Adrenal gland (tissue), 5 donors: ENCODE measurements around the gene SEPTIN3.

Experiments used
- POLR2A ChIP-seq, 2 donors: fragments of 450-650 bp; IDR thresholded peaks; one replicate each; pipeline ENCODE4 v1.6.1; 2017; ENCODE audit warnings: antibody characterized with exemption in 2 of 2, mild to moderate bottlenecking in 2 of 2, moderate library complexity in 1 of 2
- TF ChIP-seq, protein P1 (sequence below), 6 experiments: fragments of 450-650 bp in 4 of 6; fragments of 200-600 bp in 2 of 6; sonication (generic) in 1 of 6; IDR thresholded peaks; 1 replicate in 5 of 6; 2 replicates in 1 of 6; pipeline versions ENCODE4 v1.5.1 to v1.8.0; 2016 to 2021; ENCODE audit warnings: antibody characterized with exemption in 6 of 6, mild to moderate bottlenecking in 2 of 6, moderate library complexity in 1 of 6
- donor health status: DM: no; HTN: no; CAD: no.

DNA sequence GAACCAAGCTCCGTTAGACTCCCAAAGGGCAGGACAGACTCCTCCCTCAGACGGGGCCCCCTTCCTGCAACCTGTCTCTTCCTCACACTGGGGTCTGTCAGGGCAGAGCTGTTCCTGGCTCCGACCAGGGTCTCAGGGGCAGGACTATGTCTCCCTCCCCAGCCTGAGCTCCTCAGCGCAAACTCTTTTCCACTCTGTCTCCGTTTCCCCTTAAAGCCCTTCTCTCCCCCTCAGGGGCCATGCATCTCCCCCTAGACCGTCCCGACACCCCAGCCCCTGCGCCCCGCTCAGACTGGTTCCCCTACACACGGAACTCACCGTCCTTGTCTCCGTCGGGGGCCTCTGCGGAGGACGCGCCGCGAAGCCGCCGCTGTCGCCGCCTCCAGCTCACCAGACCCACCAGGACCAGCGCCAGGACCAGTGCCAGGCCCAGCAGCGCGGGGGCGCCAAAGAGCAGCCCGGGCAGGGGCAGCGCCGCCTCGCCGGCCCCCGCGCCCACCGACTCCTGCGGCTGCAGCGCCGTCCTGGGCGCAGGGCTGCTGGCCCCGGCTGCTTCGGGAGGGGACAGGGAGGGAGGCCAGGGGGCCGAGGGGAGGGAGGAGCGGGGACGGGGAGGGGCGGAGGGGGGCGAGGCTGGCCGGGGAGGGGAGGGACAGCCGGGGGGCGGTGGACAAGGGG lies 43.3 kb upstream of the SEPTIN3 start:
- TF ChIP-seq, protein P1, sequence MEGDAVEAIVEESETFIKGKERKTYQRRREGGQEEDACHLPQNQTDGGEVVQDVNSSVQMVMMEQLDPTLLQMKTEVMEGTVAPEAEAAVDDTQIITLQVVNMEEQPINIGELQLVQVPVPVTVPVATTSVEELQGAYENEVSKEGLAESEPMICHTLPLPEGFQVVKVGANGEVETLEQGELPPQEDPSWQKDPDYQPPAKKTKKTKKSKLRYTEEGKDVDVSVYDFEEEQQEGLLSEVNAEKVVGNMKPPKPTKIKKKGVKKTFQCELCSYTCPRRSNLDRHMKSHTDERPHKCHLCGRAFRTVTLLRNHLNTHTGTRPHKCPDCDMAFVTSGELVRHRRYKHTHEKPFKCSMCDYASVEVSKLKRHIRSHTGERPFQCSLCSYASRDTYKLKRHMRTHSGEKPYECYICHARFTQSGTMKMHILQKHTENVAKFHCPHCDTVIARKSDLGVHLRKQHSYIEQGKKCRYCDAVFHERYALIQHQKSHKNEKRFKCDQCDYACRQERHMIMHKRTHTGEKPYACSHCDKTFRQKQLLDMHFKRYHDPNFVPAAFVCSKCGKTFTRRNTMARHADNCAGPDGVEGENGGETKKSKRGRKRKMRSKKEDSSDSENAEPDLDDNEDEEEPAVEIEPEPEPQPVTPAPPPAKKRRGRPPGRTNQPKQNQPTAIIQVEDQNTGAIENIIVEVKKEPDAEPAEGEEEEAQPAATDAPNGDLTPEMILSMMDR (IDR thresholded peaks at IDR 0.05): peak; percentile 12 to 83 (median 46)
- peak in 1 of 2 donors; percentile 19 for TF ChIP-seq POLR2A (IDR thresholded peaks at IDR 0.05)
